ENCODE measurements around the gene DGKB.

DNA sequence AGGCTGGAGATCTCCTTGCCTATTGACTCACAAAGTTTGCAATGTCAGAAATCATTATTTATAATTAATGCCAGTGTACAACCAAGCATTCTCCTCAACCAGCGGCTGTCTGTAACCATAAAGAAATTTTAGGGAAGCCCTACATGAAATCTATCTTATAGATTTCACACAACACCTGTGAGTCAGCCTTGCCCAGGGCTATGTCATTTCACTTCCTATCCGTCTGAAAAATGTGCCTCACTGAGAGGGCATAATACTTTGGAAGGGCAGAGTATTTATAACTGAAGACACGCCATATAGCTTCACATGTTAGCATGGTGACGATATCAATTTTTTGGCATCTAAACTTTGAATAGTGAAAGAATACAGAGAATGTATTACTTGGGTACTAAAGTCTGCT lies 616.5 kb downstream of the DGKB start:
- TF ChIP-seq POLR2A (IDR thresholded peaks at IDR 0.05), result no peak
- TF ChIP-seq CTCF (IDR thresholded peaks at IDR 0.05), result no peak
